ENCODE data around the gene TGFBR3L. TPM values are rescaled to one million over a fixed set of nuclear protein-coding genes. Genes with fewer than 3 reads are reported as not detected.

TGFBR3L gene
- total RNA-seq, 3 donors from 2014 or later (not counting 1 experiment from before 2014, with no cell fraction given), result 3.5 to 4.6 (median 4.4) TPM

DNA sequence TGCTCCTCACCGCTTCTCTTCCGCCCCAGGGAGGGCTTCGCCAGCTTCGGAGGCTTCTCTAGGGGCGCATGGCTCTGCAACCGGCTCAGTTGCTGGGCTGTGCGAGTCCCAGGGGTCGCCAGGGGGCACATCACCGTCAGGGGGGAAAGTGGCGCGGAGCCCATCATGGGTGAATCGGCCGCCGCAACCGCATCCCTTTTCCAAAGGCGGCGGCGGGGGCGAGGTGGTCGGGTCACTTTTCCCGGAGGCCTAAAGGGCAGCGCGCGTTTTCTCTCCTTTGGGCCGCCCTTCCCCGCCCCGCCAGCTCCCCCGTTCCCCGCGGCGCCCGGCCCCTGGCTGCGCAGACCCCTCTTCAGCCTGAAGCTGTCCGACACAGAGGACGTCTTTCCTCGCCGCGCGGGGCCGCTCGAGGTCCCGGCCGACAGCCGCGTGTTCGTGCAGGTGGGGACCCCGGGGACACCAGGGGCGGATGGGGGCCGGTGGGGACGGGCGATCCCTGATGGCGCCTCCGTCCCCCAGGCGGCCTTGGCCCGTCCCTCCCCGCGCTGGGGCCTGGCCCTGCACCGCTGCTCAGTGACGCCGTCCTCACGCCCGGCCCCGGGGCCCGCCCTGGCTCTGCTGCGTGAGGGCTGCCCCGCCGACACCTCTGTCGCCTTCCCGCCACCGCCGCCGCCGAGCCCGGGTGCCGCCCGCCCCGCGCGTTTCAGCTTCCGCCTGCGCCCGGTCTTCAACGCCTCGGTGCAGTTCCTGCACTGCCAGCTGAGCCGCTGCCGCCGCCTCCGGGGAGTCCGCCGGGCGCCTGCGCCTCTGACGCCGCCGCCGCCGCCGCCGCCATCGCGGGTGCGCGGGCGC lies 1.7 kb downstream of the TGFBR3L start:
- Mint-ChIP-seq H3K36me3 (no peaks in the 10 kb centered on the region), H3K9me3 (no peaks in the 10 kb centered on the region), H3K4me3 (peak overlapping the region; percentile 83), H3K27ac (peak overlapping the region; percentile 71 to 76), H3K27me3 (ENCODE audit: low read depth in 2 of 2) (peaks cover 0 to 26% of the 10 kb centered on the region in 2 donors), H3K4me1 (peaks cover 21 to 36% of the 10 kb centered on the region in 2 donors)
- Histone ChIP-seq H3K27ac (ENCODE audit: low read length) (no peak overlapping the region), H3K4me3 (ENCODE audit: low read length) (no peak overlapping the region), H3K9me3 (ENCODE audit: control insufficient read depth, insufficient read depth, low read length) (no peaks in the 10 kb centered on the region), H3K36me3 (ENCODE audit: control insufficient read depth, insufficient read depth, low read length) (peaks cover 15% of the 10 kb centered on the region), H3K4me1 (ENCODE audit: control insufficient read depth, insufficient read depth, low read length) (peaks cover 46% of the 10 kb centered on the region), H3K27me3 (ENCODE audit: control insufficient read depth, insufficient read depth, low read length) (peaks cover 29% of the 10 kb centered on the region)
- TF ChIP-seq, protein P1, sequence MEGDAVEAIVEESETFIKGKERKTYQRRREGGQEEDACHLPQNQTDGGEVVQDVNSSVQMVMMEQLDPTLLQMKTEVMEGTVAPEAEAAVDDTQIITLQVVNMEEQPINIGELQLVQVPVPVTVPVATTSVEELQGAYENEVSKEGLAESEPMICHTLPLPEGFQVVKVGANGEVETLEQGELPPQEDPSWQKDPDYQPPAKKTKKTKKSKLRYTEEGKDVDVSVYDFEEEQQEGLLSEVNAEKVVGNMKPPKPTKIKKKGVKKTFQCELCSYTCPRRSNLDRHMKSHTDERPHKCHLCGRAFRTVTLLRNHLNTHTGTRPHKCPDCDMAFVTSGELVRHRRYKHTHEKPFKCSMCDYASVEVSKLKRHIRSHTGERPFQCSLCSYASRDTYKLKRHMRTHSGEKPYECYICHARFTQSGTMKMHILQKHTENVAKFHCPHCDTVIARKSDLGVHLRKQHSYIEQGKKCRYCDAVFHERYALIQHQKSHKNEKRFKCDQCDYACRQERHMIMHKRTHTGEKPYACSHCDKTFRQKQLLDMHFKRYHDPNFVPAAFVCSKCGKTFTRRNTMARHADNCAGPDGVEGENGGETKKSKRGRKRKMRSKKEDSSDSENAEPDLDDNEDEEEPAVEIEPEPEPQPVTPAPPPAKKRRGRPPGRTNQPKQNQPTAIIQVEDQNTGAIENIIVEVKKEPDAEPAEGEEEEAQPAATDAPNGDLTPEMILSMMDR (IDR thresholded peaks at IDR 0.05), result no peak
- DNase-seq (peak; percentile 67 to 76), ATAC-seq (peak; percentile 0 to 15 (median 6))
- intact Hi-C loops (cut with micrococcal nuclease), result no loop called here
- WGBS (ENCODE audit: insufficient coverage), result under 1% methylated on average over 104 of the region's 104 CpGs

DNA sequence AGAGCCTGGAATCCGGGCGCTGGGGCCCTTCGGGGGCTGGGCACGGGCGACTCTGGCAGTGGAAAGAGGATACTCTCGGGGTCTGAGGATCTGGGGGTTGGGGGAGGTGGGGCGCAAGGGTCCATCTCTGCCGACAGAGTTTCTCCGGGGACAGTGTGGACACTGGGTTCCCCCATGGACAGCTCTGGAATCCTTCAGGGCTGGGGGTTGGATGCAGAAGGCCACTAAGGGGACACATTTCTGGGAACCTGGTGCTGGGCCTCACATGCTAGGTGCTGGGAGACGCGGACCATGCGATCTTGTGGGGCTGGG lies 2.3 kb downstream of the TGFBR3L start:
- peaks cover 0 to 26% of the 10 kb centered on the region in 2 donors for H3K27me3 Mint-ChIP-seq (ENCODE audit: low read depth in 2 of 2)
- intact Hi-C loops (cut with micrococcal nuclease), result no loop called here
- TF ChIP-seq, protein P1 (IDR thresholded peaks at IDR 0.05), result no peak
- H3K27me3 ChIP-seq (ENCODE audit: control insufficient read depth, insufficient read depth, low read length), result peaks cover 29% of the 10 kb centered on the region
- H3K36me3 ChIP-seq (ENCODE audit: control insufficient read depth, insufficient read depth, low read length), result peaks cover 9% of the 10 kb centered on the region
- peaks cover 21 to 38% of the 10 kb centered on the region in 2 donors for H3K4me1 Mint-ChIP-seq
- H3K4me3 ChIP-seq (ENCODE audit: low read length), result no peak overlapping the region
- no peaks in the 10 kb centered on the region for H3K9me3 ChIP-seq (ENCODE audit: control insufficient read depth, insufficient read depth, low read length)
- peaks cover 52% of the 10 kb centered on the region for H3K4me1 ChIP-seq (ENCODE audit: control insufficient read depth, insufficient read depth, low read length)
- H3K27ac ChIP-seq (ENCODE audit: low read length), result no peak overlapping the region
- peak overlapping the region; percentile 71 to 76 for H3K27ac Mint-ChIP-seq
- ATAC-seq (no peak), DNase-seq (peak in 1 of 2 donors; percentile 35)
- 5% methylated on average over 12 of the region's 12 CpGs for WGBS (ENCODE audit: insufficient coverage)
- no peaks in the 10 kb centered on the region for H3K36me3 Mint-ChIP-seq
- H3K9me3 Mint-ChIP-seq, result no peaks in the 10 kb centered on the region
- peak overlapping the region; percentile 83 for H3K4me3 Mint-ChIP-seq

DNA sequence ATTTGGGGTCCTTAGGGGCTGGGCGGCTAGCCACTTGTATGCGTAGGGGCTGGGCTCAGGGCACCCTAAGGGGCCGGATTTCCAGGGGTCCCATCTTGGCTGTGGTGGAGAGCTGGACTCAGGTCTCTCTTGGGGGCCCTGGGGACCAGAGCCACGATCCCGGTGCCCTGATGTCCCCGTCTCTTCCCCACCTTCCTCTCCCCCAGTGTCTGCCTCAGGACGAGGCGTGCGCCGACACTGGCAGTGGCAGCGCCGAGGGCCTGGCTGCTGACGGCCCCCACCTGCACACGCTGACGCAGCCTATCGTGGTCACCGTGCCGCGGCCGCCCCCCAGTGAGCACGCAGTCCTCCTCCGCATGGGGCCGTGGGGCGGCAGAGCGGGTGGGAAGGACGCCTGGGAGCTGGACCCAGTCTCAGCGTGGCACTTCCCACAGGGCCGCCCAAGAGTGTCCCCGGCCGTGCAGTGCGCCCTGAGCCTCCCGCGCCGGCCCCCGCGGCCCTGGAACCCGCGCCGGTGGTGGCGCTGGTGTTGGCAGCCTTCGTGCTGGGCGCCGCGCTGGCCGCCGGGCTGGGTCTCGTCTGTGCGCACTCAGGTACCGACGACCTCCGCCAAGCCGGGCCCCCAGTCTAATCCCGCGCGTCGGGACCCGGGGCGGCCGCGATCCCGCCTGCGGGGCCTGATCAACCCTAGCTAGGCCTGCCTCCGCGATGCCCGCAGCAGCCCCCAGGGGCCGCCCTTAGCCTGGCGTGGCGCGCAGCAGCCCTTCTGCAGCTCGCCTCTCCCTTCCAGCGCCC lies 2.8 kb downstream of the TGFBR3L start:
- peak overlapping the region; percentile 71 to 76 for H3K27ac Mint-ChIP-seq
- Histone ChIP-seq H3K27me3 (ENCODE audit: control insufficient read depth, insufficient read depth, low read length) (peaks cover 29% of the 10 kb centered on the region), H3K4me1 (ENCODE audit: control insufficient read depth, insufficient read depth, low read length) (peaks cover 57% of the 10 kb centered on the region), H3K27ac (ENCODE audit: low read length) (no peak overlapping the region), H3K4me3 (ENCODE audit: low read length) (no peak overlapping the region), H3K9me3 (ENCODE audit: control insufficient read depth, insufficient read depth, low read length) (no peaks in the 10 kb centered on the region), H3K36me3 (ENCODE audit: control insufficient read depth, insufficient read depth, low read length) (peaks cover 10% of the 10 kb centered on the region)
- no peaks in the 10 kb centered on the region for H3K36me3 Mint-ChIP-seq
- no peaks in the 10 kb centered on the region for H3K9me3 Mint-ChIP-seq
- intact Hi-C loops (cut with micrococcal nuclease), result no loop called here
- TF ChIP-seq, protein P1 (IDR thresholded peaks at IDR 0.05), result peak; percentile 59
- peaks cover 0 to 26% of the 10 kb centered on the region in 2 donors for H3K27me3 Mint-ChIP-seq (ENCODE audit: low read depth in 2 of 2)
- peaks cover 21 to 38% of the 10 kb centered on the region in 2 donors for H3K4me1 Mint-ChIP-seq
- peak overlapping the region; percentile 83 for H3K4me3 Mint-ChIP-seq
- DNase-seq (peak; percentile 61 to 78), ATAC-seq (peak in 2 of 3 donors; percentile 6 to 10)
- 1% methylated on average over 71 of the region's 71 CpGs for WGBS (ENCODE audit: insufficient coverage)
